ENCODE data around the gene JAKMIP2. TPM values are rescaled to one million over a fixed set of nuclear protein-coding genes. Genes with fewer than 3 reads are reported as not detected.
"Not testable (repeated sequence)": the region's sequence is repeated elsewhere in the genome, so short reads cannot be mapped to it uniquely, and the experiment has no call there.

The JAKMIP2 gene
- total RNA-seq, 4 donors from 2014 or later = 0.83 to 2.6 (median 1.3) TPM

- Histone ChIP-seq H3K36me3 (no peaks in the 10 kb centered on the region), H3K4me3 (no peak overlapping the region), H3K4me1 (no peaks in the 10 kb centered on the region), H3K27me3 (no peaks in the 10 kb centered on the region), H3K27ac (replicated peaks in 1 of 4) (no peak overlapping the region), H3K9me3 (no peaks in the 10 kb centered on the region)
- intact Hi-C loops (cut with DNase I) = no loop called here
- no peak for DNase-seq (ENCODE audit: extremely low spot score)
- WGBS = 86% methylated on average over 1 of the region's 1 CpG
- TF ChIP-seq EP300 (IDR thresholded peaks at IDR 0.05) = no peak
- no peak for TF ChIP-seq POLR2AphosphoS5 (IDR thresholded peaks at IDR 0.05)
- TF ChIP-seq CTCF (IDR thresholded peaks at IDR 0.05) = no peak
Observed at GRCh38 chr5:147733075-147733474, 49.5 kb downstream of the JAKMIP2 start.

- H3K4me3 ChIP-seq = no peak overlapping the region
- no peaks in the 10 kb centered on the region for H3K36me3 ChIP-seq
- no peaks in the 10 kb centered on the region for H3K4me1 ChIP-seq
- intact Hi-C loops (cut with DNase I) = no loop called here
- H3K27me3 ChIP-seq = no peaks in the 10 kb centered on the region
- no peaks in the 10 kb centered on the region for H3K9me3 ChIP-seq
- DNase-seq (ENCODE audit: extremely low spot score) = no peak
- H3K27ac ChIP-seq (replicated peaks in 1 of 4) = no peak overlapping the region
- TF ChIP-seq EP300 (IDR thresholded peaks at IDR 0.05) (no peak), POLR2A (IDR thresholded peaks at IDR 0.05; ENCODE audit: low read depth) (no peak), CTCF (IDR thresholded peaks at IDR 0.05) (no peak), POLR2AphosphoS5 (IDR thresholded peaks at IDR 0.05) (no peak)
- 47% methylated on average over 4 of the region's 4 CpGs for whole genome bisulfite sequencing
Observed at GRCh38 chr5:147732291-147732883, 50.1 kb downstream of the JAKMIP2 start.

GRCh38 chr5:147731431-147732290, 50.9 kb downstream of the JAKMIP2 start:
- H3K27me3 ChIP-seq = no peaks in the 10 kb centered on the region
- H3K4me3 ChIP-seq = no peak overlapping the region
- H3K9me3 ChIP-seq = no peaks in the 10 kb centered on the region
- TF ChIP-seq EP300 (IDR thresholded peaks at IDR 0.05) = no peak
- TF ChIP-seq POLR2AphosphoS5 (IDR thresholded peaks at IDR 0.05) = no peak
- TF ChIP-seq CTCF (IDR thresholded peaks at IDR 0.05) = no peak
- no peak for TF ChIP-seq POLR2A (IDR thresholded peaks at IDR 0.05; ENCODE audit: low read depth)
- H3K4me1 ChIP-seq = no peaks in the 10 kb centered on the region
- 81% methylated on average over 7 of the region's 7 CpGs for WGBS
- H3K27ac ChIP-seq (replicated peaks in 1 of 4) = no peak overlapping the region
- intact Hi-C loops (cut with DNase I) = no loop called here
- H3K36me3 ChIP-seq = no peaks in the 10 kb centered on the region
- no peak for DNase-seq (ENCODE audit: extremely low spot score)

GRCh38 chr5:147727200-147727599, 55.3 kb downstream of the JAKMIP2 start:
- Histone ChIP-seq H3K9me3 (no peaks in the 10 kb centered on the region), H3K27ac (replicated peaks in 1 of 4) (no peak overlapping the region), H3K4me3 (no peak overlapping the region), H3K27me3 (no peaks in the 10 kb centered on the region), H3K36me3 (no peaks in the 10 kb centered on the region), H3K4me1 (no peaks in the 10 kb centered on the region)
- no peak for TF ChIP-seq CTCF (IDR thresholded peaks at IDR 0.05)
- no peak for DNase-seq (ENCODE audit: extremely low spot score)
- intact Hi-C loops (cut with DNase I) = no loop called here
- 69% methylated on average over 1 of the region's 1 CpG for WGBS

GRCh38 chr5:147721191-147721960, 61.2 kb downstream of the JAKMIP2 start:
- H3K4me1 ChIP-seq; H3K9me3 ChIP-seq; DNase-seq (ENCODE audit: extremely low spot score); H3K27me3 ChIP-seq; H3K36me3 ChIP-seq; H3K27ac ChIP-seq (replicated peaks in 1 of 4); H3K4me3 ChIP-seq; intact Hi-C loops (cut with DNase I): not testable (repeated sequence)
- 95% methylated on average over 12 of the region's 38 CpGs for WGBS
